Loucy (cell line): ENCODE measurements around the gene HOMER1.

Experiments used
- CTCF ChIP-seq: fragments of 200-600 bp; sonication (generic); conservative IDR thresholded peaks from 2 replicates; pipeline ENCODE4 v1.5.1; 2014; ENCODE audit warnings: mild to moderate bottlenecking, antibody characterized with exemption, low read length
- EZH2phosphoT487 ChIP-seq: fragments of 200-600 bp; IDR thresholded peaks from 2 replicates; pipeline ENCODE4 v1.6.1; 2018; ENCODE audit warnings: antibody characterized with exemption, mild to moderate bottlenecking, moderate library complexity, borderline replicate concordance

GRCh38 chr5:79392776-79393175 lies 121.2 kb downstream of the HOMER1 start:
- TF ChIP-seq CTCF (no peak), EZH2phosphoT487 (no peak)
